Endothelial cell of umbilical vein (primary cell): ENCODE data around the gene SCNN1B.

Experiments used
- CTCF ChIP-seq, 2 donors: IDR thresholded peaks; 1 replicate in 1 of 2; 2 replicates in 1 of 2; pipeline ENCODE4 v1.5.1; 2011; ENCODE audit warnings: low read length in 2 of 2, mild to moderate bottlenecking in 2 of 2, moderate library complexity in 2 of 2, control low read depth in 1 of 2, inconsistent platforms in 1 of 2, low read depth in 1 of 2; ENCODE audit not compliant: insufficient read depth in 1 of 2; ENCODE audit errors: extremely low read depth in 1 of 2
- EZH2 ChIP-seq: IDR thresholded peaks from 2 replicates; pipeline ENCODE4 v1.6.1; 2012; ENCODE audit warnings: borderline replicate concordance, low read depth, mild to moderate bottlenecking, moderate library complexity, low read length, inconsistent platforms; ENCODE audit not compliant: severe bottlenecking
- GATA2 ChIP-seq: IDR thresholded peaks from 2 replicates; pipeline ENCODE4 v1.7.0; 2011; ENCODE audit warnings: low read depth, mild to moderate bottlenecking, moderate library complexity, mixed read lengths, low read length; ENCODE audit not compliant: insufficient read length, insufficient read depth
- JUN ChIP-seq: IDR thresholded peaks from 2 replicates; pipeline ENCODE4 v1.6.1; 2011; ENCODE audit warnings: borderline replicate concordance, low read depth; ENCODE audit not compliant: insufficient read length, insufficient read depth
- MAX ChIP-seq: IDR thresholded peaks from 2 replicates; pipeline ENCODE4 v1.6.1; 2011; ENCODE audit not compliant: insufficient read depth, insufficient read length
- MYC ChIP-seq: IDR thresholded peaks from one replicate; pipeline ENCODE4 v1.6.1; 2011; ENCODE audit warnings: mild to moderate bottlenecking, low read depth, low read length
- POLR2A ChIP-seq: IDR thresholded peaks from 2 replicates; pipeline ENCODE4 v1.6.1; 2012; ENCODE audit warnings: low read depth, mild to moderate bottlenecking, control low read depth, low read length
- POLR2AphosphoS5 ChIP-seq: IDR thresholded peaks from 2 replicates; pipeline ENCODE4 v1.6.1; 2012; ENCODE audit warnings: low read depth, mild to moderate bottlenecking, control low read depth, low read length, moderate library complexity; ENCODE audit not compliant: insufficient read depth

DNA sequence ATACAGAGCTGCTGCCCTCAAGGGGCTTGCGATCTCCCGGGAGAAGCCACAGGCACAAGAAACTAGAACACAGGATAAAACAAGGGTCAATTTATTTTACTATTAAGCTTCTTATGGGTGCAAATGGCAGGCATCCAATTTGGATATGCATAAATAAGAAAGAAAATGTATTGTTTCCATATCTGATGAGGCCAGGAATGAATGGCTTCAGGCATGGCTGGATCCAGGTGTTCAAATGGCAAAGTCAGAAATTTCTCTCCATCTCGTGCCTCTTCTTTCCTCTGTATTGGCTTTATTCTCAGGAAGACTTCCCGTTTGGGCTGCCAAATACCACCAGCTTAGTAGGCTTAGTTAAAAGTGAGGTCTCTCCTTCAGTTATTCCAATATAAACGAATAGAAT is 43.1 kb downstream of the SCNN1B start:
- TF ChIP-seq CTCF (IDR thresholded peaks at IDR 0.05; ENCODE audit: extremely low read depth in 1 of 2, insufficient read depth in 1 of 2, low read depth in 1 of 2, low read length in 2 of 2): no peak
- TF ChIP-seq EZH2: no peak
- no peak for TF ChIP-seq GATA2
- TF ChIP-seq POLR2A: no peak
- no peak for TF ChIP-seq MAX
- no peak for TF ChIP-seq POLR2AphosphoS5
- no peak for TF ChIP-seq JUN
- no peak for TF ChIP-seq MYC
